A549 (cell line): Measurements from ENCODE around the gene CHST15. TPM values are rescaled to one million over a fixed set of nuclear protein-coding genes. Genes with fewer than 3 reads are reported as not detected.

Experiments
- ATAC-seq, 2 experiments: fragments of 200-7000 bp in 1 of 2; fragments of >200 bp in 1 of 2; cut with Nextera tagmentation in 1 of 2; cut with Tn5 transposase in 1 of 2; 3 replicates each; pipeline versions ENCODE4 v1.8.0 to v1.9.1; 2018 to 2020; ENCODE audit warnings: mild to moderate bottlenecking in 1 of 2, moderate library complexity in 1 of 2
- CTCF ChIA-PET: fragments of 300-600 bp; sonication (Branson Sonifier 250); formaldehyde crosslinking; extraction: SDS; loops from one replicate; lab custom pipeline; 2021; ENCODE audit warnings: antibody characterized with exemption, inconsistent platforms; lab: Yijun Ruan, JAX
- POLR2A ChIA-PET: fragments of 350-600 bp; formaldehyde crosslinking; extraction: SDS; loops from one replicate; lab custom pipeline; 2021; ENCODE audit warnings: antibody characterized with exemption, inconsistent platforms; lab: Yijun Ruan, JAX
- DNase-seq, 2 experiments: peaks; one replicate each; pipeline versions ENCODE4 v3.0.0 to v3.0.0-alpha.2; 2011 to 2016; ENCODE audit warnings: low read depth in 1 of 2, low spot score in 1 of 2
- FAIRE-seq: peaks from 2 replicates; lab custom pipeline; 2011; peaks lifted over from hg19 to GRCh38; lab: Jason Lieb, UNC
- H3K27ac ChIP-seq, 2 experiments: fragments of >200 bp; sonication (Bioruptor Twin); formaldehyde crosslinking; 3 replicates each; pipeline ENCODE4 v1.5.1; 2016 to 2017
- H3K4me1 ChIP-seq: fragments of >200 bp; sonication (Bioruptor Twin); formaldehyde crosslinking; 3 replicates; pipeline ENCODE4 v1.6.1; 2016
- H3K4me2 ChIP-seq: fragments of >200 bp; sonication (Bioruptor Twin); formaldehyde crosslinking; 3 replicates; pipeline ENCODE4 v1.6.1; 2016
- H3K4me3 ChIP-seq: fragments of >200 bp; sonication (Bioruptor Twin); formaldehyde crosslinking; 3 replicates; pipeline ENCODE4 v1.5.1; 2016
- H3K9me3 ChIP-seq: fragments of >200 bp; sonication (Bioruptor Twin); formaldehyde crosslinking; 3 replicates; pipeline ENCODE4 v1.6.1; 2016
- ATOH8 ChIP-seq: fragments of 250-450 bp; sonication (Bioruptor Pico); IDR thresholded peaks from 2 replicates; pipeline ENCODE4 v1.5.0; 2020; ENCODE audit warnings: low read depth, mild to moderate bottlenecking, moderate library complexity
- BHLHE40 ChIP-seq: IDR thresholded peaks from 2 replicates; pipeline ENCODE4 v1.6.1; 2012; ENCODE audit warnings: low read depth, low read length, inconsistent platforms
- CBX2 ChIP-seq: fragments of 200-600 bp; sonication (generic); IDR thresholded peaks from 2 replicates; pipeline ENCODE4 v1.6.1; 2016; ENCODE audit warnings: low read depth, mild to moderate bottlenecking, borderline replicate concordance
- FOSL2 ChIP-seq, 2 experiments: fragments of 450-650 bp in 1 of 2; fragments of >200 bp in 1 of 2; sonication (Bioruptor Twin) in 1 of 2; formaldehyde crosslinking; IDR thresholded peaks; 2 replicates each; pipeline versions ENCODE4 v1.5.0 to v1.6.1; 2016 to 2020; ENCODE audit warnings: mild to moderate bottlenecking in 1 of 2, moderate library complexity in 1 of 2
- FOXS1 ChIP-seq: fragments of 250-450 bp; sonication (Bioruptor Pico); IDR thresholded peaks from 2 replicates; pipeline ENCODE4 v1.5.0; 2020; ENCODE audit warnings: mild to moderate bottlenecking, moderate library complexity
- GATA3 ChIP-seq: IDR thresholded peaks from 2 replicates; pipeline ENCODE4 v1.6.1; 2012; ENCODE audit warnings: borderline replicate concordance
- HDAC2 ChIP-seq: fragments of 200-600 bp; sonication (generic); IDR thresholded peaks from 2 replicates; pipeline ENCODE4 v1.6.1; 2016
- HOXB13 ChIP-seq: fragments of 250-450 bp; sonication (Bioruptor Pico); IDR thresholded peaks from 2 replicates; pipeline ENCODE4 v1.5.0; 2020; ENCODE audit warnings: low read depth, mild to moderate bottlenecking, moderate library complexity
- HOXB5 ChIP-seq: fragments of 250-450 bp; sonication (Bioruptor Pico); IDR thresholded peaks from 2 replicates; pipeline ENCODE4 v1.5.0; 2020; ENCODE audit warnings: mild to moderate bottlenecking, moderate library complexity
- JUNB ChIP-seq: fragments of >200 bp; sonication (Bioruptor Twin); formaldehyde crosslinking; IDR thresholded peaks from 2 replicates; pipeline ENCODE4 v1.6.1; 2016
- KDM1A ChIP-seq: fragments of 200-600 bp; sonication (generic); IDR thresholded peaks from 2 replicates; pipeline ENCODE4 v1.6.1; 2016; ENCODE audit warnings: low read depth, mild to moderate bottlenecking
- KDM5A ChIP-seq: fragments of 200-600 bp; sonication (generic); IDR thresholded peaks from 2 replicates; pipeline ENCODE4 v1.6.1; 2016; ENCODE audit warnings: antibody characterized with exemption, mild to moderate bottlenecking
- MAFK ChIP-seq: fragments of 450-650 bp; IDR thresholded peaks from 2 replicates; pipeline ENCODE4 v1.6.1; 2014; ENCODE audit not compliant: partially characterized antibody
- MAX ChIP-seq: IDR thresholded peaks from 2 replicates; pipeline ENCODE4 v1.6.1; 2012
- MAZ ChIP-seq: fragments of 150-350 bp; IDR thresholded peaks from 2 replicates; pipeline ENCODE4 v1.6.1; 2014; ENCODE audit warnings: antibody characterized with exemption, low read depth, low read length, borderline replicate concordance
- NPAS2 ChIP-seq: fragments of 250-450 bp; sonication (Bioruptor Pico); IDR thresholded peaks from 2 replicates; pipeline ENCODE4 v1.8.0; 2022; ENCODE audit warnings: mild to moderate bottlenecking, moderate library complexity, borderline replicate concordance
- PHF8 ChIP-seq: fragments of 200-600 bp; sonication (generic); IDR thresholded peaks from 2 replicates; pipeline ENCODE4 v1.6.1; 2016; ENCODE audit warnings: low read depth, mild to moderate bottlenecking, antibody characterized with exemption, moderate library complexity, borderline replicate concordance
- RAD21 ChIP-seq, 2 experiments: fragments of >200 bp in 1 of 2; sonication (Bioruptor Twin) in 1 of 2; formaldehyde crosslinking in 1 of 2; IDR thresholded peaks in 1 of 2; conservative IDR thresholded peaks in 1 of 2; 2 replicates in 1 of 2; 3 replicates in 1 of 2; pipeline ENCODE4 v1.6.1; 2012 to 2018; ENCODE audit warnings: inconsistent platforms in 1 of 2
- RARB ChIP-seq: fragments of 250-450 bp; sonication (Bioruptor Pico); IDR thresholded peaks from 2 replicates; pipeline ENCODE4 v1.8.0; 2021; ENCODE audit warnings: mild to moderate bottlenecking, moderate library complexity
- TP53 ChIP-seq: fragments of 250-450 bp; sonication (Bioruptor Pico); IDR thresholded peaks from 2 replicates; pipeline ENCODE4 v1.5.0; 2021; ENCODE audit warnings: mild to moderate bottlenecking, moderate library complexity
- WGBS: methylation state at CpG from one replicate; pipeline ENCODE4 v1.1.6; 2017; ENCODE audit errors: missing lambda C conversion rate; 5-methylcytosine and 5-hydroxymethylcytosine counted together
- polyA plus RNA-seq, 4 experiments: library from polyadenylated mRNA; depleted of rRNA in 3 of 4; stranded (reverse); fragments of >200 nt; fragmentation: RNase III in 1 of 4; extraction: RNeasy Plus Mini Kit Qiagen cat#74134 plus additional on column Dnase treatment in 1 of 4; gene quantifications; 2 replicates in 3 of 4; 3 replicates in 1 of 4; pipeline ENCODE4 v1.2.3, GENCODE V29; 2011 to 2017
- TF ChIP-seq, protein P1 (sequence below): fragments of 200-600 bp; sonication (generic); IDR thresholded peaks from 2 replicates; pipeline ENCODE4 v1.6.1; 2016; ENCODE audit warnings: antibody characterized with exemption, mild to moderate bottlenecking, moderate library complexity
- TF ChIP-seq, protein P2 (sequence below): fragments of 250-450 bp; sonication (Bioruptor Pico); IDR thresholded peaks from 2 replicates; pipeline ENCODE4 v1.5.0; 2021; ENCODE audit warnings: mild to moderate bottlenecking, moderate library complexity, borderline replicate concordance
- TF ChIP-seq, protein P3 (sequence below): fragments of >200 bp; sonication (Bioruptor Twin); formaldehyde crosslinking; IDR thresholded peaks from 3 replicates; pipeline ENCODE4 v1.5.1; 2016

Gene CHST15
- polyA plus RNA-seq, 2 of the 4 experiments (the other 2 are of a cell fraction): 5.1 to 10.3 TPM

GRCh38 chr10:124028700-124029480, 64.5 kb downstream of the CHST15 start:
- H3K4me2 ChIP-seq: no peak overlapping the region
- H3K4me1 ChIP-seq: no peaks in the 10 kb centered on the region
- POLR2A ChIA-PET: no interaction called here
- no peak overlapping the region for H3K27ac ChIP-seq
- DNase-seq (no peak), ATAC-seq (no peak), FAIRE-seq (no peak)
- H3K4me3 ChIP-seq: no peak overlapping the region
- H3K9me3 ChIP-seq: no peaks in the 10 kb centered on the region
- CTCF ChIA-PET: interaction anchor here (0.8 to 1.7 kb wide), 4 partner anchors 9 to 360 kb away, joined by 3 to 9 read pairs (median 6); no protein-coding TSS in a partner anchor
- 72% methylated on average over 13 of the region's 14 CpGs for WGBS
- no peak for TF ChIP-seq ATOH8 (CRISPR knock-in tag)
- TF ChIP-seq JUNB: no peak
- no peak for TF ChIP-seq FOXS1 (CRISPR knock-in tag)
- no peak for TF ChIP-seq KDM1A
- TF ChIP-seq, protein P1, sequence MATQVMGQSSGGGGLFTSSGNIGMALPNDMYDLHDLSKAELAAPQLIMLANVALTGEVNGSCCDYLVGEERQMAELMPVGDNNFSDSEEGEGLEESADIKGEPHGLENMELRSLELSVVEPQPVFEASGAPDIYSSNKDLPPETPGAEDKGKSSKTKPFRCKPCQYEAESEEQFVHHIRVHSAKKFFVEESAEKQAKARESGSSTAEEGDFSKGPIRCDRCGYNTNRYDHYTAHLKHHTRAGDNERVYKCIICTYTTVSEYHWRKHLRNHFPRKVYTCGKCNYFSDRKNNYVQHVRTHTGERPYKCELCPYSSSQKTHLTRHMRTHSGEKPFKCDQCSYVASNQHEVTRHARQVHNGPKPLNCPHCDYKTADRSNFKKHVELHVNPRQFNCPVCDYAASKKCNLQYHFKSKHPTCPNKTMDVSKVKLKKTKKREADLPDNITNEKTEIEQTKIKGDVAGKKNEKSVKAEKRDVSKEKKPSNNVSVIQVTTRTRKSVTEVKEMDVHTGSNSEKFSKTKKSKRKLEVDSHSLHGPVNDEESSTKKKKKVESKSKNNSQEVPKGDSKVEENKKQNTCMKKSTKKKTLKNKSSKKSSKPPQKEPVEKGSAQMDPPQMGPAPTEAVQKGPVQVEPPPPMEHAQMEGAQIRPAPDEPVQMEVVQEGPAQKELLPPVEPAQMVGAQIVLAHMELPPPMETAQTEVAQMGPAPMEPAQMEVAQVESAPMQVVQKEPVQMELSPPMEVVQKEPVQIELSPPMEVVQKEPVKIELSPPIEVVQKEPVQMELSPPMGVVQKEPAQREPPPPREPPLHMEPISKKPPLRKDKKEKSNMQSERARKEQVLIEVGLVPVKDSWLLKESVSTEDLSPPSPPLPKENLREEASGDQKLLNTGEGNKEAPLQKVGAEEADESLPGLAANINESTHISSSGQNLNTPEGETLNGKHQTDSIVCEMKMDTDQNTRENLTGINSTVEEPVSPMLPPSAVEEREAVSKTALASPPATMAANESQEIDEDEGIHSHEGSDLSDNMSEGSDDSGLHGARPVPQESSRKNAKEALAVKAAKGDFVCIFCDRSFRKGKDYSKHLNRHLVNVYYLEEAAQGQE: no peak
- TF ChIP-seq MAZ: no peak
- TF ChIP-seq KDM5A: no peak
- no peak for TF ChIP-seq GATA3
- no peak for TF ChIP-seq PHF8
- TF ChIP-seq BHLHE40: no peak
- TF ChIP-seq, protein P2, sequence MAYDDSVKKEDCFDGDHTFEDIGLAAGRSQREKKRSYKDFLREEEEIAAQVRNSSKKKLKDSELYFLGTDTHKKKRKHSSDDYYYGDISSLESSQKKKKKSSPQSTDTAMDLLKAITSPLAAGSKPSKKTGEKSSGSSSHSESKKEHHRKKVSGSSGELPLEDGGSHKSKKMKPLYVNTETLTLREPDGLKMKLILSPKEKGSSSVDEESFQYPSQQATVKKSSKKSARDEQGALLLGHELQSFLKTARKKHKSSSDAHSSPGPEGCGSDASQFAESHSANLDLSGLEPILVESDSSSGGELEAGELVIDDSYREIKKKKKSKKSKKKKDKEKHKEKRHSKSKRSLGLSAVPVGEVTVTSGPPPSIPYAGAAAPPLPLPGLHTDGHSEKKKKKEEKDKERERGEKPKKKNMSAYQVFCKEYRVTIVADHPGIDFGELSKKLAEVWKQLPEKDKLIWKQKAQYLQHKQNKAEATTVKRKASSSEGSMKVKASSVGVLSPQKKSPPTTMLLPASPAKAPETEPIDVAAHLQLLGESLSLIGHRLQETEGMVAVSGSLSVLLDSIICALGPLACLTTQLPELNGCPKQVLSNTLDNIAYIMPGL (CRISPR knock-in tag): no peak
- no peak for TF ChIP-seq NPAS2 (CRISPR knock-in tag)
- TF ChIP-seq RARB: no peak
- no peak for TF ChIP-seq MAFK
- TF ChIP-seq HOXB13 (CRISPR knock-in tag): no peak
- TF ChIP-seq FOSL2 (IDR thresholded peaks at IDR 0.05): no peak
- no peak for TF ChIP-seq FOSL2 (CRISPR knock-in tag; IDR thresholded peaks at IDR 0.05)
- no peak for TF ChIP-seq HDAC2
- TF ChIP-seq RAD21 (conservative IDR thresholded peaks at IDR 0.05 in 1 of 2, IDR thresholded peaks at IDR 0.05 in 1 of 2): no peak
- TF ChIP-seq, all 56 proteins: peak for 0

GRCh38 chr10:124027651-124028050, 65.7 kb downstream of the CHST15 start:
- ChIA-PET CTCF (interaction anchor here (0.8 to 1.7 kb wide), 4 partner anchors 9 to 361 kb away, joined by 3 to 9 read pairs (median 6); no protein-coding TSS in a partner anchor), POLR2A (no interaction called here)
- no peak for ATAC-seq
- H3K4me1 ChIP-seq: no peaks in the 10 kb centered on the region
- no peaks in the 10 kb centered on the region for H3K9me3 ChIP-seq
- no peak for FAIRE-seq
- H3K4me3 ChIP-seq: no peak overlapping the region
- no peak for DNase-seq
- no peak for TF ChIP-seq HOXB5
- TF ChIP-seq, protein P3, sequence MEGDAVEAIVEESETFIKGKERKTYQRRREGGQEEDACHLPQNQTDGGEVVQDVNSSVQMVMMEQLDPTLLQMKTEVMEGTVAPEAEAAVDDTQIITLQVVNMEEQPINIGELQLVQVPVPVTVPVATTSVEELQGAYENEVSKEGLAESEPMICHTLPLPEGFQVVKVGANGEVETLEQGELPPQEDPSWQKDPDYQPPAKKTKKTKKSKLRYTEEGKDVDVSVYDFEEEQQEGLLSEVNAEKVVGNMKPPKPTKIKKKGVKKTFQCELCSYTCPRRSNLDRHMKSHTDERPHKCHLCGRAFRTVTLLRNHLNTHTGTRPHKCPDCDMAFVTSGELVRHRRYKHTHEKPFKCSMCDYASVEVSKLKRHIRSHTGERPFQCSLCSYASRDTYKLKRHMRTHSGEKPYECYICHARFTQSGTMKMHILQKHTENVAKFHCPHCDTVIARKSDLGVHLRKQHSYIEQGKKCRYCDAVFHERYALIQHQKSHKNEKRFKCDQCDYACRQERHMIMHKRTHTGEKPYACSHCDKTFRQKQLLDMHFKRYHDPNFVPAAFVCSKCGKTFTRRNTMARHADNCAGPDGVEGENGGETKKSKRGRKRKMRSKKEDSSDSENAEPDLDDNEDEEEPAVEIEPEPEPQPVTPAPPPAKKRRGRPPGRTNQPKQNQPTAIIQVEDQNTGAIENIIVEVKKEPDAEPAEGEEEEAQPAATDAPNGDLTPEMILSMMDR: no peak
- TF ChIP-seq TP53 (CRISPR knock-in tag): no peak
- TF ChIP-seq RARB: no peak
- TF ChIP-seq PHF8: no peak
- no peak for TF ChIP-seq MAX
- TF ChIP-seq CBX2: no peak
- WGBS: 73% methylated on average over 9 of the region's 9 CpGs
- no peak overlapping the region for H3K4me2 ChIP-seq
- H3K27ac ChIP-seq: no peak overlapping the region
